ENCODE results near the gene ZNF343. TPM values are rescaled to one million over a fixed set of nuclear protein-coding genes. Genes with fewer than 3 reads are reported as not detected.

Gene ZNF343
- polyA plus RNA-seq, 1 of the 3 experiments (the other 2 are of a cell fraction): 11.0 TPM

GRCh38 chr20:2463616-2464365, 44.9 kb downstream of the ZNF343 start (continued):
- TF ChIP-seq IRF3 (IDR thresholded peaks at IDR 0.05; ENCODE audit: low read depth, low read length) (no peak), NFIC (IDR thresholded peaks at IDR 0.05; ENCODE audit: borderline replicate concordance) (no peak), CTCF (IDR thresholded peaks at IDR 0.05) (no peak), EP300 (IDR thresholded peaks at IDR 0.05; ENCODE audit: borderline replicate concordance in 1 of 2, low read depth in 1 of 2, low read length in 1 of 2) (no peak), GATA2 (CRISPR knock-in tag; IDR thresholded peaks at IDR 0.05) (no peak), TCF12 (IDR thresholded peaks at IDR 0.05) (no peak), RXRA (IDR thresholded peaks at IDR 0.05; ENCODE audit: borderline replicate concordance, low read depth) (no peak), PBX3 (IDR thresholded peaks at IDR 0.05) (no peak), RCOR1 (IDR thresholded peaks at IDR 0.05; ENCODE audit: low read length) (no peak), MXI1 (IDR thresholded peaks at IDR 0.05; ENCODE audit: low read depth, low read length) (no peak), CHD2 (IDR thresholded peaks at IDR 0.05; ENCODE audit: low read length, partially characterized antibody) (no peak), FOXM1 (IDR thresholded peaks at IDR 0.05; ENCODE audit: low read depth) (no peak)

GRCh38 chr20:2462484-2462883, 46.2 kb downstream of the ZNF343 start:
- H3K27me3 ChIP-seq (ENCODE audit: insufficient read depth): no peaks in the 10 kb centered on the region
- peaks cover 39% of the 10 kb centered on the region for H4K20me1 ChIP-seq (ENCODE audit: insufficient read depth)
- no peak overlapping the region for H3K9ac ChIP-seq
- H3K4me1 ChIP-seq (ENCODE audit: control insufficient read depth in 1 of 2, insufficient read depth in 2 of 2, low read depth in 1 of 2, low read length in 1 of 2): peaks cover 0 to 1% of the 10 kb centered on the region in 2 experiments; a peak in 1 of 4 replicates
- no peak overlapping the region for H3K27ac ChIP-seq (ENCODE audit: low read depth in 2 of 2, low read length in 1 of 2)
- WGBS (ENCODE audit: low lambda C conversion rate): 97% methylated on average over 3 of the region's 3 CpGs
- ChIA-PET POLR2A (no interaction called here), CTCF (interaction anchor here (1.1 to 2.0 kb wide), 3 partner anchors 11 to 59 kb away, joined by 3 to 5 read pairs (median 4); no protein-coding TSS in a partner anchor)
- H3F3A ChIP-seq (replicated peaks; ENCODE audit: insufficient read depth): peaks cover 63% of the 10 kb centered on the region
- H3K9me3 ChIP-seq: no peaks in the 10 kb centered on the region
- H3K4me3 ChIP-seq (ENCODE audit: low read depth in 2 of 2, low read length in 1 of 2): no peak overlapping the region
- no peak overlapping the region for H2AFZ ChIP-seq (ENCODE audit: low read depth)
- H3K4me2 ChIP-seq: no peak overlapping the region
- peaks cover 83 to 93% of the 10 kb centered on the region in 2 experiments for H3K36me3 ChIP-seq (replicated peaks in 1 of 2; ENCODE audit: control insufficient read depth in 1 of 2, insufficient read depth in 2 of 2, low read length in 1 of 2)
- no peak for DNase-seq
- H3K9me2 ChIP-seq: no peaks in the 10 kb centered on the region
- H3K79me2 ChIP-seq (ENCODE audit: insufficient read depth): peaks cover 35% of the 10 kb centered on the region
- TF ChIP-seq MAX (IDR thresholded peaks at IDR 0.05; ENCODE audit: low read depth) (no peak), TEAD4 (IDR thresholded peaks at IDR 0.05; ENCODE audit: borderline replicate concordance, insufficient read depth) (no peak), SMC3 (IDR thresholded peaks at IDR 0.05; ENCODE audit: low read depth, low read length) (no peak), NFIC (IDR thresholded peaks at IDR 0.05; ENCODE audit: borderline replicate concordance) (no peak), TCF12 (IDR thresholded peaks at IDR 0.05) (no peak), GABPA (IDR thresholded peaks at IDR 0.05; ENCODE audit: low read depth) (no peak), FOXJ3 (CRISPR knock-in tag; IDR thresholded peaks at IDR 0.05) (no peak), SIN3A (IDR thresholded peaks at IDR 0.05; ENCODE audit: borderline replicate concordance, low read depth, low read length) (no peak), FOXM1 (IDR thresholded peaks at IDR 0.05; ENCODE audit: low read depth) (no peak), FOSL2 (IDR thresholded peaks at IDR 0.05; ENCODE audit: borderline replicate concordance, low read depth) (no peak), REST (IDR thresholded peaks at IDR 0.05; ENCODE audit: low read depth, low read length) (no peak)

Data from SK-N-SH (cell line).